K562 (cell line): ENCODE results near the gene BRAP. TPM values are rescaled to one million over a fixed set of nuclear protein-coding genes. Genes with fewer than 3 reads are reported as not detected.

Experiments used
- ATAC-seq: fragments of 200-7000 bp; cut with Tn5 transposase; 3 replicates; pipeline ENCODE4 v1.9.1; 2020; ENCODE audit warnings: moderate library complexity
- BruUV-seq: library from RNA; stranded (reverse); fragments of 400-500 nt; replicated peaks from 2 replicates; lab custom pipeline; 2021; lab: Mats Ljungman, UMichigan
- CTCF ChIA-PET: fragments of 300-600 bp; formaldehyde crosslinking; extraction: SDS; loops from one replicate; lab custom pipeline; 2021; ENCODE audit warnings: low intra/inter-chr PET ratio; lab: Yijun Ruan, JAX
- POLR2A ChIA-PET: fragments of 300-600, 350-650 bp; sonication (Branson Sonifier 250); formaldehyde crosslinking; extraction: SDS; loops from one replicate; lab custom pipeline; 2021; ENCODE audit warnings: antibody characterized with exemption, inconsistent platforms; lab: Yijun Ruan, JAX
- DNase-seq, 4 experiments: peaks; one replicate each; pipeline versions ENCODE4 v3.0.0 to v3.0.0-alpha.2; 2011 to 2018; ENCODE audit warnings: low spot score in 3 of 4, mixed read lengths in 3 of 4; ENCODE audit errors: extremely low read depth in 1 of 4
- FAIRE-seq: peaks from 2 replicates; lab custom pipeline; 2011; peaks lifted over from hg19 to GRCh38; lab: Jason Lieb, UNC
- H2AFZ ChIP-seq: 2 replicates; pipeline ENCODE4 v1.6.0; 2011; ENCODE audit warnings: low read depth, low read length, control low read depth, inconsistent platforms
- H3K27ac ChIP-seq: fragments of 200-600 bp; 3 replicates; pipeline ENCODE4 v1.8.0; 2011; ENCODE audit warnings: low read depth, mild to moderate bottlenecking, control low read depth, inconsistent platforms, low read length, moderate library complexity, mixed read lengths; ENCODE audit errors: extremely low read depth
- H3K27me3 ChIP-seq, 2 experiments: fragments of 300-600 bp in 1 of 2; 2 replicates in 1 of 2; 3 replicates in 1 of 2; pipeline versions ENCODE4 v1.6.0 to v1.8.0; 2011; ENCODE audit warnings: inconsistent platforms in 2 of 2, low read length in 2 of 2, mild to moderate bottlenecking in 1 of 2, mixed read lengths in 1 of 2, moderate library complexity in 1 of 2; ENCODE audit not compliant: control insufficient read depth in 2 of 2, insufficient read depth in 2 of 2
- H3K36me3 ChIP-seq: fragments of 300-600 bp; 3 replicates; pipeline ENCODE4 v1.8.0; 2011; ENCODE audit warnings: mild to moderate bottlenecking, low read length, inconsistent platforms; ENCODE audit not compliant: control insufficient read depth, insufficient read depth
- H3K4me1 ChIP-seq, 2 experiments: fragments of 200-600 bp in 1 of 2; replicated peaks in 1 of 2; 2 replicates in 1 of 2; 3 replicates in 1 of 2; pipeline versions ENCODE4 v1.5.1 to v1.8.0; 2011; ENCODE audit warnings: inconsistent platforms in 2 of 2, low read length in 2 of 2, mild to moderate bottlenecking in 1 of 2, mixed read lengths in 1 of 2, moderate library complexity in 1 of 2; ENCODE audit not compliant: control insufficient read depth in 2 of 2, insufficient read depth in 2 of 2
- H3K4me2 ChIP-seq: 2 replicates; pipeline ENCODE4 v1.6.1; 2011; ENCODE audit warnings: low read length, control low read depth, inconsistent platforms, mixed read lengths; ENCODE audit not compliant: insufficient read depth
- H3K4me3 ChIP-seq: fragments of 200-600 bp; sonication (generic), shearing (Covaris generic); 2 replicates; pipeline ENCODE4 v1.5.1; 2016; ENCODE audit warnings: control low read depth, inconsistent platforms
- H3K79me2 ChIP-seq: fragments of 200-600 bp; 3 replicates; pipeline ENCODE4 v1.8.0; 2011; ENCODE audit warnings: low read length, inconsistent platforms; ENCODE audit not compliant: control insufficient read depth, insufficient read depth
- H3K9ac ChIP-seq, 2 experiments: 2 replicates each; pipeline versions ENCODE4 v1.6.0 to v1.6.1; 2011; ENCODE audit warnings: low read depth in 2 of 2, low read length in 2 of 2, control low read depth in 1 of 2, inconsistent platforms in 1 of 2, mild to moderate bottlenecking in 1 of 2, mixed read lengths in 1 of 2; ENCODE audit not compliant: insufficient read depth in 1 of 2
- H3K9me1 ChIP-seq: one replicate; pipeline ENCODE4 v1.6.0; 2011; ENCODE audit warnings: inconsistent platforms, mild to moderate bottlenecking, low read length, moderate library complexity; ENCODE audit not compliant: control insufficient read depth, insufficient read depth
- H3K9me3 ChIP-seq: replicated peaks from 2 replicates; pipeline ENCODE4 v1.5.1; 2011; ENCODE audit warnings: low read depth, low read length, inconsistent platforms; ENCODE audit not compliant: control insufficient read depth, insufficient read depth
- H4K20me1 ChIP-seq: replicated peaks from 2 replicates; pipeline ENCODE4 v1.6.1; 2011; ENCODE audit warnings: low read length, inconsistent platforms, mixed read lengths; ENCODE audit not compliant: control insufficient read depth, insufficient read depth
- XRCC3 ChIP-seq: fragments of 450-650 bp; IDR thresholded peaks from 2 replicates; pipeline ENCODE4 v1.6.1; 2017; ENCODE audit warnings: mild to moderate bottlenecking, moderate library complexity
- ZBTB40 ChIP-seq, 2 experiments: fragments of 450-650 bp in 1 of 2; sonication (generic) in 1 of 2; formaldehyde crosslinking in 1 of 2; IDR thresholded peaks; 2 replicates each; pipeline versions ENCODE4 v1.7.1 to v1.9.0; 2016 to 2022; ENCODE audit warnings: inconsistent platforms in 1 of 2, mild to moderate bottlenecking in 1 of 2, missing genetic modification reagents in 1 of 2
- ZBTB43 ChIP-seq: sonication (generic); formaldehyde crosslinking; IDR thresholded peaks from 2 replicates; pipeline ENCODE4 v1.8.0; 2023; ENCODE audit warnings: mild to moderate bottlenecking, missing genetic modification reagents
- ZNF445 ChIP-seq: fragments of 250-450 bp; sonication (Bioruptor Pico); IDR thresholded peaks from 2 replicates; pipeline ENCODE4 v1.4.0; 2020; ENCODE audit warnings: low read depth, mild to moderate bottlenecking, moderate library complexity
- ZNF707 ChIP-seq: fragments of 250-450 bp; sonication (Bioruptor Pico); conservative IDR thresholded peaks from 2 replicates; pipeline ENCODE4 v1.8.0; 2022; ENCODE audit warnings: inconsistent platforms, mild to moderate bottlenecking, moderate library complexity
- WGBS: fragments of 100-300 bp; shearing (Covaris generic); methylation state at CpG from one replicate; pipeline ENCODE4 v1.1.6; 2016; ENCODE audit warnings: low coverage, mixed read lengths; ENCODE audit not compliant: insufficient coverage; ENCODE audit errors: missing lambda C conversion rate; 5-methylcytosine and 5-hydroxymethylcytosine counted together
- in situ Hi-C: fragments of 300-500 bp; cut with MboI; formaldehyde crosslinking; loops from 4 replicates; pipeline ENCODE4 v1.15.0; 2018; ENCODE audit warnings: inconsistent platforms, mixed read lengths
- intact Hi-C: fragments of 100-400 bp; cut with micrococcal nuclease; formaldehyde crosslinking; loops from 2 replicates; pipeline ENCODE4 v1.14.2; 2022
- polyA plus RNA-seq, 8 experiments: library from polyadenylated mRNA; depleted of rRNA in 4 of 8; stranded (reverse) in 5 of 8; unstranded in 3 of 8; fragments of >200 nt; fragmentation: Nextera tagmentation in 2 of 8; fragmentation: Illumina TruSeq in 1 of 8; extraction: Ambion mirVana in 2 of 8; extraction: Trizol in 1 of 8; gene quantifications; 2 replicates each; pipeline versions ENCODE4 v1.2.1 to v1.2.3, GENCODE V29; 2011 to 2014; ENCODE audit warnings: inconsistent platforms in 1 of 8, missing spikeins in 1 of 8
- total RNA-seq, 7 experiments: library from RNA; depleted of rRNA in 6 of 7; stranded (reverse); fragments of >200 nt in 6 of 7; fragmentation: Illumina TruSeq in 2 of 7; extraction: Trizol in 2 of 7; gene quantifications; 2 replicates each; pipeline versions ENCODE4 v1.2.1 to v1.2.3, GENCODE V29; 2011 to 2021; ENCODE audit warnings: low replicate concordance in 1 of 7

BRAP gene
- total and polyA plus RNA-seq, 9 of the 15 experiments (the other 6 are each of a cell fraction or from before 2014, with no cell fraction given), result 2.2 to 32.6 (median 27.5) TPM

- in situ Hi-C loops, result no loop called here
Observed at GRCh38 chr12:111693818-111694217, 8.1 kb upstream of the BRAP start.

More at GRCh38 chr12:111693818-111694217, 8.1 kb upstream of the BRAP start:
- peaks cover 0 to 4% of the 10 kb centered on the region in 2 experiments; a peak in 3 of 5 replicates for H3K4me1 ChIP-seq
- no peaks in the 10 kb centered on the region for H3K9me3 ChIP-seq
- CTCF ChIA-PET, result no interaction called here
- peaks cover 18% of the 10 kb centered on the region; the same call in 2 of the 3 replicates for H3K36me3 ChIP-seq
- H3K9me1 ChIP-seq, result no peaks in the 10 kb centered on the region
- H3K27ac ChIP-seq, result no peak overlapping the region
- H4K20me1 ChIP-seq, result no peaks in the 10 kb centered on the region
- POLR2A ChIA-PET, result interaction anchor here (1.3 to 1.8 kb wide), 3 partner anchors 8 to 16 kb away, joined by 3 to 6 read pairs (median 5); partner anchors contain the start of genes ACAD10 and BRAP
- TF ChIP-seq ZNF445 (CRISPR knock-in tag) (no peak), XRCC3 (no peak), ZBTB43 (CRISPR knock-in tag) (no peak), ZNF707 (CRISPR knock-in tag) (no peak), ZBTB40 (IDR thresholded peaks at IDR 0.05) (no peak), ZBTB40 (CRISPR knock-in tag; IDR thresholded peaks at IDR 0.05) (no peak)
- TF ChIP-seq, all 486 proteins: peak for 0
- 65% methylated on average over 5 of the region's 5 CpGs for WGBS
- Histone ChIP-seq H3K4me3 (no peak overlapping the region), H3K27me3 (no peaks in the 10 kb centered on the region), H3K79me2 (no peaks in the 10 kb centered on the region), H3K9ac (peak overlapping the region in 1 of 2 experiments; percentile 73; a peak in 1 of 4 replicates), H2AFZ (no peak overlapping the region), H3K4me2 (no peak overlapping the region)
- BruUV-seq, result no TSS peak
- FAIRE-seq (no peak), ATAC-seq (no peak), DNase-seq (no peak)
- intact Hi-C loops, result no loop called here
